ENCODE results near the gene CFTR.

Gene CFTR

GRCh38 chr7:117606132-117606531, 126.3 kb downstream of the CFTR start:
- H3K36me3 ChIP-seq (replicated peaks; ENCODE audit: insufficient read depth, low read length) = no peaks in the 10 kb centered on the region

GRCh38 chr7:117610396-117610795, 130.6 kb downstream of the CFTR start:
- no peak for DNase-seq
- H3K9me3 ChIP-seq (replicated peaks; ENCODE audit: insufficient read depth, low read length) = no peaks in the 10 kb centered on the region
- H3K4me2 ChIP-seq (ENCODE audit: low read depth, low read length) = no peak overlapping the region
- no peak overlapping the region for H3K27ac ChIP-seq (ENCODE audit: low read length)
- H3K9ac ChIP-seq (ENCODE audit: low read length) = no peak overlapping the region
- no peaks in the 10 kb centered on the region for H3K36me3 ChIP-seq (replicated peaks; ENCODE audit: insufficient read depth, low read length)
- H3K9me2 ChIP-seq (replicated peaks; ENCODE audit: insufficient read depth, low read length) = no peaks in the 10 kb centered on the region
- H4K20me1 ChIP-seq (ENCODE audit: insufficient read depth, low read length) = no peaks in the 10 kb centered on the region
- H3K4me1 ChIP-seq (ENCODE audit: low read length) = no peaks in the 10 kb centered on the region
- H2AFZ ChIP-seq (ENCODE audit: low read length) = no peak overlapping the region
- H3F3A ChIP-seq (ENCODE audit: insufficient read depth, low read length) = no peaks in the 10 kb centered on the region
- H3K79me2 ChIP-seq (ENCODE audit: low read length) = no peaks in the 10 kb centered on the region
- H3K4me3 ChIP-seq (ENCODE audit: low read length) = no peak overlapping the region
- H3K27me3 ChIP-seq (replicated peaks; ENCODE audit: insufficient read depth, low read length) = no peaks in the 10 kb centered on the region
- TF ChIP-seq EZH2 (optimal IDR thresholded peaks at IDR 0.05; ENCODE audit: low read depth, low read length) (no peak), EZH2phosphoT487 (IDR thresholded peaks at IDR 0.05; ENCODE audit: low read length) (no peak)
- TF ChIP-seq, protein P1, sequence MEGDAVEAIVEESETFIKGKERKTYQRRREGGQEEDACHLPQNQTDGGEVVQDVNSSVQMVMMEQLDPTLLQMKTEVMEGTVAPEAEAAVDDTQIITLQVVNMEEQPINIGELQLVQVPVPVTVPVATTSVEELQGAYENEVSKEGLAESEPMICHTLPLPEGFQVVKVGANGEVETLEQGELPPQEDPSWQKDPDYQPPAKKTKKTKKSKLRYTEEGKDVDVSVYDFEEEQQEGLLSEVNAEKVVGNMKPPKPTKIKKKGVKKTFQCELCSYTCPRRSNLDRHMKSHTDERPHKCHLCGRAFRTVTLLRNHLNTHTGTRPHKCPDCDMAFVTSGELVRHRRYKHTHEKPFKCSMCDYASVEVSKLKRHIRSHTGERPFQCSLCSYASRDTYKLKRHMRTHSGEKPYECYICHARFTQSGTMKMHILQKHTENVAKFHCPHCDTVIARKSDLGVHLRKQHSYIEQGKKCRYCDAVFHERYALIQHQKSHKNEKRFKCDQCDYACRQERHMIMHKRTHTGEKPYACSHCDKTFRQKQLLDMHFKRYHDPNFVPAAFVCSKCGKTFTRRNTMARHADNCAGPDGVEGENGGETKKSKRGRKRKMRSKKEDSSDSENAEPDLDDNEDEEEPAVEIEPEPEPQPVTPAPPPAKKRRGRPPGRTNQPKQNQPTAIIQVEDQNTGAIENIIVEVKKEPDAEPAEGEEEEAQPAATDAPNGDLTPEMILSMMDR (IDR thresholded peaks at IDR 0.05; ENCODE audit: low read length) = no peak

More at GRCh38 chr7:117606132-117606531, 126.3 kb downstream of the CFTR start:
- Histone ChIP-seq H3F3A (ENCODE audit: insufficient read depth, low read length) (peaks cover 13% of the 10 kb centered on the region), H3K4me1 (ENCODE audit: low read length) (peaks cover 12% of the 10 kb centered on the region), H4K20me1 (ENCODE audit: insufficient read depth, low read length) (no peaks in the 10 kb centered on the region), H3K9me2 (replicated peaks; ENCODE audit: insufficient read depth, low read length) (no peaks in the 10 kb centered on the region), H3K79me2 (ENCODE audit: low read length) (no peaks in the 10 kb centered on the region), H3K9me3 (replicated peaks; ENCODE audit: insufficient read depth, low read length) (no peaks in the 10 kb centered on the region), H3K27me3 (replicated peaks; ENCODE audit: insufficient read depth, low read length) (no peaks in the 10 kb centered on the region), H3K4me2 (ENCODE audit: low read depth, low read length) (no peak overlapping the region), H3K9ac (ENCODE audit: low read length) (no peak overlapping the region), H3K27ac (ENCODE audit: low read length) (no peak overlapping the region), H2AFZ (ENCODE audit: low read length) (no peak overlapping the region), H3K4me3 (ENCODE audit: low read length) (no peak overlapping the region)
- TF ChIP-seq, protein P1 (IDR thresholded peaks at IDR 0.05; ENCODE audit: low read length) = no peak
- no peak for TF ChIP-seq EZH2 (optimal IDR thresholded peaks at IDR 0.05; ENCODE audit: low read depth, low read length)
- no peak for TF ChIP-seq EZH2phosphoT487 (IDR thresholded peaks at IDR 0.05; ENCODE audit: low read length)
- no peak for DNase-seq

- H3K4me3 ChIP-seq (ENCODE audit: low read length) = no peak overlapping the region
- no peak overlapping the region for H2AFZ ChIP-seq (ENCODE audit: low read length)
- H4K20me1 ChIP-seq (ENCODE audit: insufficient read depth, low read length) = no peaks in the 10 kb centered on the region
- no peaks in the 10 kb centered on the region for H3K9me3 ChIP-seq (replicated peaks; ENCODE audit: insufficient read depth, low read length)
- no peak overlapping the region for H3K9ac ChIP-seq (ENCODE audit: low read length)
- H3K36me3 ChIP-seq (replicated peaks; ENCODE audit: insufficient read depth, low read length) = no peaks in the 10 kb centered on the region
- no peaks in the 10 kb centered on the region for H3K4me1 ChIP-seq (ENCODE audit: low read length)
- no peaks in the 10 kb centered on the region for H3F3A ChIP-seq (ENCODE audit: insufficient read depth, low read length)
- H3K79me2 ChIP-seq (ENCODE audit: low read length) = no peaks in the 10 kb centered on the region
- no peak overlapping the region for H3K4me2 ChIP-seq (ENCODE audit: low read depth, low read length)
- H3K27me3 ChIP-seq (replicated peaks; ENCODE audit: insufficient read depth, low read length) = no peaks in the 10 kb centered on the region
- no peak overlapping the region for H3K27ac ChIP-seq (ENCODE audit: low read length)
- DNase-seq = no peak
- H3K9me2 ChIP-seq (replicated peaks; ENCODE audit: insufficient read depth, low read length) = no peaks in the 10 kb centered on the region
- TF ChIP-seq EZH2 (optimal IDR thresholded peaks at IDR 0.05; ENCODE audit: low read depth, low read length) = no peak
- TF ChIP-seq, protein P1 (IDR thresholded peaks at IDR 0.05; ENCODE audit: low read length) = no peak
- TF ChIP-seq EZH2phosphoT487 (IDR thresholded peaks at IDR 0.05; ENCODE audit: low read length) = no peak
Observed at GRCh38 chr7:117612637-117613036, 132.8 kb downstream of the CFTR start.
